GM10847 (cell line): ENCODE measurements around the gene RSPH1.

ENCODE experiments used
- POLR2A ChIP-seq: IDR thresholded peaks from 2 replicates; pipeline ENCODE4 v1.6.1; 2011; ENCODE audit not compliant: insufficient read length; ENCODE audit errors: extremely low read depth

Gene RSPH1

DNA sequence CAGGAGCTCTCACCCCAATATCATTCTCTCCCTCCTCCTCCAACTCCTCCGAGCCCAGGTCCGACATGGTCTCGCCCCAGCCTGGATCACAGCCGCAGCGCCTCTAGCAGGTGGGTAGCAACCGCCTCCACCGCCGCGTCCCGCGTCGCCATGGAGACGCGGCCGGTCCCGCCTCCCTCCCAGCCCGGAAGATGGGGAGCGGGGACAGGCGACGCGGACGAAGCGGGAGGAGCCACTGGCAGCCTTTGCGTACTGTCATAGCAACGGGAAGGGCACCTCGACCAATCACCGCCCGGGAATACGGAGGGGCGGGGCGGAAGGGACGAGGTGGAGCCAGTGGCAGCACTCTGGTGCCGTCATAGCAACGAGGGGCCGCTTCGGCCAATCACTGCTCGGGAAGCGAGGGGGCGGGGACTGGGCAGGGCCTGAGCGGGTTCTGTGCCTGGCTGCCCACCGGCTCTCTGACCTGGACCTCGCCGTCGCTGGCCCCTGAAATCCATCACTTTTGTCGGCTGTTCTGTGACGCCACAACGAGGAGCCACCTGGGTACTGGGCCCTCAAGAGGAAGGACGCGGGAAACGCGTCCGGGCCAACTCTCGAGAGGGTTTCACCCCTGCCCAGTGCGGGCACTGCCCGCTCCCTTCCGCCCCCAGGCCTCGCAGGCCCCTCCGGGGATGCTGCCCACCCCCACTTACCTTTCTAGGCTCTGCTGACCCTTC lies at the start of gene RSPH1:
Gene RSPH1, minus strand, starts transcription at position 105 of the 719 bp plus-strand sequence. Its CDS starts 38 bp downstream, at position 67.
- peak; percentile 46 for TF ChIP-seq POLR2A

- TF ChIP-seq POLR2A = no peak
Measured at GRCh38 chr21:42545745-42546144, 49.7 kb upstream of the RSPH1 start.

- no peak for TF ChIP-seq POLR2A
Measured at GRCh38 chr21:42545317-42545716, 49.3 kb upstream of the RSPH1 start.

GRCh38 chr21:42544544-42544943 lies 48.5 kb upstream of the RSPH1 start:
- no peak for TF ChIP-seq POLR2A

GRCh38 chr21:42543106-42543847 lies 47.3 kb upstream of the RSPH1 start:
- no peak for TF ChIP-seq POLR2A

DNA sequence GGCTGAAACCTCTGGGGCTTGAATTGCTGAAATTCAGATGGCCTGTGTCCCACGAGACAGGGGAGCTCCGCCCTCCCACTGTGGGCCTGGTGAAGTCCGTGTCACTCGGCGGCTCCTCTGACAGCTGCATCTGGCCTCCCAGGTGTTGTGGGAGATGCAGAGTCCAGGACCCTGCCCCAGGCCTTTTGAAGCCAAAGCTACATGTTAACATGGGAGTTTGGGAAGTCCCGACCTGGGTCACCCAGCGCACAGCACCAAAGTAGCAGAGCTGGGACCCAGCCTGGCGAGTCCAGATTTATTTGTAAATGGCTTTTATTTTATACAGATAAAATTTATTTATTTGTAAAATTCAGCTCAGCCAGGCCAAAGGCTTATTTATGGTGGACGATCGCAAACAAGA lies 46.6 kb upstream of the RSPH1 start:
- TF ChIP-seq POLR2A = no peak

DNA sequence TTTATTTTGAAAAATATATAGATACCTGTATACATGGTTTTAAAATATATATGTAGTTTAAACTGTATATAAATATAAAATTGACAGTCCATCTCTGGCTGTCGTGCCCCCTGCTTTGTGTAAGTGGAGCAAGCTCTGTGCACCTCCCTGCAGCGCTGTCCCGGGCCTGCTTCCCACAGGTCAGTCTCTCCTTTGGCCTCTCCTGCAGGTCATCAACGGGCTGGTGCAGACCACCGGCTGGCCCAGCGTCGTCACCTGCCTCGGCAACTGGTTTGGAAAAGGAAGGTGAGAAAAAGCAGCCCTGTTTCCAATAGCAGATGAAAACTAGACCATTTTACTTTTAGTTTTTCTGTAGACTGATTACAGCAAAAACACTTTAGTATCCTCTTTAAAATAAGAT lies 46.2 kb upstream of the RSPH1 start:
- no peak for TF ChIP-seq POLR2A

- TF ChIP-seq POLR2A = no peak
Measured at GRCh38 chr21:42541618-42542017, 45.6 kb upstream of the RSPH1 start.

- no peak for TF ChIP-seq POLR2A
Measured at GRCh38 chr21:42541174-42541573, 45.1 kb upstream of the RSPH1 start.

DNA sequence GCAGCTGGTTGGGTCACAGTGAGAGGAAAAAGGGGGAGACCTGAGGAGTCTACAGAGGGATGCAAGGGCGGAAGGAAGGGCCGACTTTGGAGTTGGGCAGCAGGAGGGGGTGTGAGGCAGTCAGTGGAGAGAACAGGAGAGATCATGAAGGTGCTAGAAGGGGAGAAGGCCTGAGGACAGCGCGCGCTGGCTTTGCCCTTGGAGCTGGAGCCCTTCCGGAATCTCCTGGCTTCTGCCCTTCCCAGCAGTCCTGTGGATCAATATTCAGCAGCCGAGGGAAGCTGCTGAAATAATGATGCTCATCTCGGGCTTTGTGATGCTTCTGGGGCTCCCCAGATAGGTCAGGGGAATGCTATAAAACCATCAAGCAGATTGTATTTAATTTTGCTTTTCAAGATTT lies 44.4 kb upstream of the RSPH1 start:
- no peak for TF ChIP-seq POLR2A

DNA sequence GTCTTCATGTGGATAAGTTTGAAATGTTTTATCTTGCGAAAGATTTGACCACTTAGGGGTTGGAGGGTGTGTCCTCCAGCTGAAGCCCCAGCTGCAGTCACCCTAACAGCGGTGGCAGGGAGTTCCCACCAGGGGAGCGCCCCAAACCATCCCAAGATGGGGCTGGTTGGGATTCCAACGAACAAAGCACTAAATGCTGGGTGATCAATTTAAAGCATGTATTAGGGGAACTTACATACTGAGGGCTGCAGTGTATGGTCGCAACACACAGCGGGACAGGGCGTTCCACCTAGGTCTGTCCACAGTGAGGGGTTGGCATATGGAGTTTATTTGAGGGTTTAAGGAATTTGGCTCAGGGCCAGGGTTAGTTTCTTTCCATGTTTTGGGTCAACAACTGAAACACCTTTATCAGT lies 43.9 kb upstream of the RSPH1 start:
- no peak for TF ChIP-seq POLR2A

- no peak for TF ChIP-seq POLR2A
Measured at GRCh38 chr21:42539342-42539741, 43.3 kb upstream of the RSPH1 start.

DNA sequence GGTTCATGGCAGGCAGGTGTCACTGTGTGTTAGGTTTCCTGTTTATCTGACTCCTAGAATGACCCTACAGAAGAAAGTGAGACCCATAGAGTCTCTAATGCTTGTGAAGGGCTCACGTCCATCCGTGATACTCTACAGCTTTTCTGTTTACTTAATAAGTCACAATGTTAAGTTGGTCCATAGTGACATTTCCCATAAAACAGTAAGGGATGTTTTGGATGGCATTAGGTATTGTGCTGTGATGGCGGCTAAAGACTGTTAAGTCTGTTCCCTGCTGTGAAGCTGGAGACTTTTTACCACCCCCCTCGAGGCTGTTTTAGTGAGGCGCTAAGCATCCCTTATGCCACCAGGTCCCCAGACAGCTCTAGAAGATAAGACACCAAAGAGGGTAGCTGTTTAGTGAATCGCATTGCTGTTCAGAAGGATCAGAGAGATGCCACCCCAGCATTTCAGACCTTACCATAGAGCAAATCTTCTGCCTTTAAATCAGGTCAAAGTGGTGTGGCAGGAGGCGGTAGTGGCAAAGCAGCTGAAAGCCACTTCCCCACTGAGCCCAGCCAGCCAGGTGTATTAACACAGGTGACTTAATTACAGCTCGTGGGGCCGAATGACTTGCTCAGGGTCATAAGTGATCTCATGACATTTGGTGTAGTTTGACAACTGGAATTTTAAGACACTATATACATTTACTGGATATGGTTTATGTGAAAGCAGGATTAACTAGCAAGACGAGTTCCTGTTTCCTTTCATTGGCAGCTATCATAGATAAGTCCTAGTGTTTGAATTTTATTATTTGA lies 42.7 kb upstream of the RSPH1 start:
- TF ChIP-seq POLR2A = no peak

DNA sequence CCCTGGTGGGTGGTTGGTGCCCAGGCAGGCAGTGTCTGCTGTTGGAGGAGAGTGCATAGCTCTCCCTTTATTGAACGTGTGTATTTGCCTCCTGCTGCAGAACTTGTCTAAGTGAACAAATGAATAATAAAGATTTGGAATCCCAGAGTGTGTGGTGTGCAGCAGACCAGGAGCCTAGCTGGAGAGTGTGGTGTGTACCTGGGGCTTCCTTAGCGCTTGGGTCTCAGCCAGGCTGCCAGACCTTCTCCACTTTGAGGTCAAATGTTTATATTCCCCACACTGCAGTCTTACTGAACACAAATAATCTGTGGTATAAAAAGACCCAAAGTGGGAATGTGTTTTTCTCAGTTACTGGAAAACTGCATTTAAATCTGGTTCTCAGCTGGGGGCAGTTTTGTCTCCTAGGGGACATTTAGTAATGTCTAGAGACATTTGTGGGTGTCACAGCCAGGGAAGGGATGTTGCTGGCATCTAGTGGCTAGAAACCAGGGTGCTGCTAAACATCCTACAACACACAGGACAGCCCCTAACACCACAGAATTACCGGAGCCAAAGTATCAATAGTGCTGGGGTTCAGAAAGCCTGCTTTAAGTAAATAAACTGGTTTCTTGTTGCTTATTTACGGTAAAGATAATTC lies 41.2 kb upstream of the RSPH1 start:
- no peak for TF ChIP-seq POLR2A

GRCh38 chr21:42536601-42537000 lies 40.6 kb upstream of the RSPH1 start:
- TF ChIP-seq POLR2A = no peak
